Measurements from ENCODE around the gene SMIM1.

Gene SMIM1

GRCh38 chr1:3759796-3760195 lies 12.8 kb upstream of the SMIM1 start:
- Histone ChIP-seq H3K27ac (replicated peaks; ENCODE audit: low read length) (no peak overlapping the region), H2BK15ac (ENCODE audit: low read length) (no peak overlapping the region), H2AFZ (ENCODE audit: low read length) (no peak overlapping the region), H3K79me1 (ENCODE audit: low read depth, low read length) (peaks cover 2% of the 10 kb centered on the region), H3K4me1 (ENCODE audit: control insufficient read depth in 2 of 2, insufficient read depth in 1 of 2, low read depth in 1 of 2, low read length in 2 of 2) (no peaks in the 10 kb centered on the region), H3K9me3 (replicated peaks in 1 of 2; ENCODE audit: control insufficient read depth in 2 of 2, insufficient read depth in 1 of 2, low read depth in 1 of 2, low read length in 2 of 2) (peaks cover 6% of the 10 kb centered on the region in 2 donors), H4K8ac (ENCODE audit: low read depth, low read length) (no peak overlapping the region), H4K91ac (ENCODE audit: low read depth, low read length, poor library complexity) (no peak overlapping the region), H2BK12ac (ENCODE audit: low read length) (no peak overlapping the region), H3K9ac (ENCODE audit: low read depth, low read length, poor library complexity) (no peak overlapping the region), H3K23ac (ENCODE audit: low read depth, low read length, poor library complexity) (no peak overlapping the region), H3K4me2 (ENCODE audit: insufficient read depth, low read length, poor library complexity, severe bottlenecking) (no peak overlapping the region), H3K4me3 (ENCODE audit: low read length in 2 of 2) (no peak overlapping the region), H2AK5ac (ENCODE audit: low read depth, low read length) (no peak overlapping the region), H3K27me3 (ENCODE audit: control insufficient read depth in 3 of 3, insufficient read depth in 3 of 3, low read depth in 1 of 3, low read length in 3 of 3) (peaks cover 0 to 42% (median 3%) of the 10 kb centered on the region in 3 experiments), H2BK5ac (ENCODE audit: low read length) (no peak overlapping the region), H3K36me3 (replicated peaks in 1 of 2; ENCODE audit: control insufficient read depth in 2 of 2, insufficient read depth in 2 of 2, low read length in 2 of 2) (no peaks in the 10 kb centered on the region), H3K18ac (ENCODE audit: low read length) (no peak overlapping the region), H2BK120ac (ENCODE audit: low read depth, low read length) (no peak overlapping the region), H3K4ac (ENCODE audit: low read length) (no peak overlapping the region), H3K14ac (ENCODE audit: low read length) (no peak overlapping the region)
- WGBS, 2 donors (ENCODE audit: extremely low coverage in 2 of 2, insufficient read length in 2 of 2, insufficient replicate concordance in 1 of 2) = no CpG with 5 or more reads among the region's 6 CpGs
- DNase-seq (ENCODE audit: low spot score) = no peak

- H3K4me1 ChIP-seq (ENCODE audit: control insufficient read depth in 2 of 2, insufficient read depth in 1 of 2, low read depth in 1 of 2, low read length in 2 of 2) = no peaks in the 10 kb centered on the region
- no peak overlapping the region for H2BK5ac ChIP-seq (ENCODE audit: low read length)
- H3K79me1 ChIP-seq (ENCODE audit: low read depth, low read length) = peaks cover 2% of the 10 kb centered on the region
- H3K27me3 ChIP-seq (ENCODE audit: control insufficient read depth in 3 of 3, insufficient read depth in 3 of 3, low read depth in 1 of 3, low read length in 3 of 3) = peaks cover 0 to 34% (median 3%) of the 10 kb centered on the region in 3 experiments
- H2BK120ac ChIP-seq (ENCODE audit: low read depth, low read length) = no peak overlapping the region
- peak overlapping the region; percentile 89 for H2BK15ac ChIP-seq (ENCODE audit: low read length)
- no peak overlapping the region for H2AFZ ChIP-seq (ENCODE audit: low read length)
- no peak overlapping the region for H2BK12ac ChIP-seq (ENCODE audit: low read length)
- H2AK5ac ChIP-seq (ENCODE audit: low read depth, low read length) = no peak overlapping the region
- H3K9me3 ChIP-seq (replicated peaks in 1 of 2; ENCODE audit: control insufficient read depth in 2 of 2, insufficient read depth in 1 of 2, low read depth in 1 of 2, low read length in 2 of 2) = peaks cover 6% of the 10 kb centered on the region in 2 donors
- H3K14ac ChIP-seq (ENCODE audit: low read length) = no peak overlapping the region
- H3K18ac ChIP-seq (ENCODE audit: low read length) = no peak overlapping the region
- no peak overlapping the region for H3K4me3 ChIP-seq (ENCODE audit: low read length in 2 of 2)
- no peak overlapping the region for H3K4ac ChIP-seq (ENCODE audit: low read length)
- no peak overlapping the region for H4K91ac ChIP-seq (ENCODE audit: low read depth, low read length, poor library complexity)
- H4K8ac ChIP-seq (ENCODE audit: low read depth, low read length) = no peak overlapping the region
- H3K4me2 ChIP-seq (ENCODE audit: insufficient read depth, low read length, poor library complexity, severe bottlenecking) = no peak overlapping the region
- no peak for DNase-seq (ENCODE audit: low spot score)
- H3K27ac ChIP-seq (replicated peaks; ENCODE audit: low read length) = no peak overlapping the region
- H3K36me3 ChIP-seq (replicated peaks in 1 of 2; ENCODE audit: control insufficient read depth in 2 of 2, insufficient read depth in 2 of 2, low read length in 2 of 2) = no peaks in the 10 kb centered on the region
- H3K23ac ChIP-seq (ENCODE audit: low read depth, low read length, poor library complexity) = peak overlapping the region; percentile 77
- H3K9ac ChIP-seq (ENCODE audit: low read depth, low read length, poor library complexity) = no peak overlapping the region
- no CpG with 5 or more reads among the region's 17 CpGs for WGBS, 2 donors (ENCODE audit: extremely low coverage in 2 of 2, insufficient read length in 2 of 2, insufficient replicate concordance in 1 of 2)
Measured at GRCh38 chr1:3761296-3762010, 11.1 kb upstream of the SMIM1 start.

- Histone ChIP-seq H3K9me3 (replicated peaks in 1 of 2; ENCODE audit: control insufficient read depth in 2 of 2, insufficient read depth in 1 of 2, low read depth in 1 of 2, low read length in 2 of 2) (peaks cover 6 to 8% of the 10 kb centered on the region in 2 donors), H3K23ac (ENCODE audit: low read depth, low read length, poor library complexity) (peak overlapping the region; percentile 31), H3K36me3 (replicated peaks in 1 of 2; ENCODE audit: control insufficient read depth in 2 of 2, insufficient read depth in 2 of 2, low read length in 2 of 2) (no peaks in the 10 kb centered on the region), H2BK120ac (ENCODE audit: low read depth, low read length) (no peak overlapping the region), H3K14ac (ENCODE audit: low read length) (peak overlapping the region; percentile 67), H3K4me1 (ENCODE audit: control insufficient read depth in 2 of 2, insufficient read depth in 1 of 2, low read depth in 1 of 2, low read length in 2 of 2) (no peaks in the 10 kb centered on the region), H2BK12ac (ENCODE audit: low read length) (no peak overlapping the region), H2BK5ac (ENCODE audit: low read length) (peak overlapping the region; percentile 80), H4K8ac (ENCODE audit: low read depth, low read length) (no peak overlapping the region), H3K27ac (replicated peaks; ENCODE audit: low read length) (no peak overlapping the region), H3K79me1 (ENCODE audit: low read depth, low read length) (peaks cover 2% of the 10 kb centered on the region), H2BK15ac (ENCODE audit: low read length) (peak overlapping the region; percentile 89), H3K4me3 (ENCODE audit: low read length in 2 of 2) (no peak overlapping the region), H3K4ac (ENCODE audit: low read length) (no peak overlapping the region), H2AFZ (ENCODE audit: low read length) (no peak overlapping the region), H4K91ac (ENCODE audit: low read depth, low read length, poor library complexity) (no peak overlapping the region), H2AK5ac (ENCODE audit: low read depth, low read length) (no peak overlapping the region), H3K27me3 (ENCODE audit: control insufficient read depth in 3 of 3, insufficient read depth in 3 of 3, low read depth in 1 of 3, low read length in 3 of 3) (peaks cover 0 to 28% (median 3%) of the 10 kb centered on the region in 3 experiments), H3K4me2 (ENCODE audit: insufficient read depth, low read length, poor library complexity, severe bottlenecking) (no peak overlapping the region), H3K9ac (ENCODE audit: low read depth, low read length, poor library complexity) (no peak overlapping the region), H3K18ac (ENCODE audit: low read length) (no peak overlapping the region)
- no peak for DNase-seq (ENCODE audit: low spot score)
- WGBS, 2 donors (ENCODE audit: extremely low coverage in 2 of 2, insufficient read length in 2 of 2, insufficient replicate concordance in 1 of 2) = no CpG with 5 or more reads among the region's 15 CpGs
Measured at GRCh38 chr1:3762151-3762872, 10.2 kb upstream of the SMIM1 start.

GRCh38 chr1:3762873-3763228 lies 9.7 kb upstream of the SMIM1 start:
- Histone ChIP-seq H3K4me2 (ENCODE audit: insufficient read depth, low read length, poor library complexity, severe bottlenecking) (no peak overlapping the region), H3K18ac (ENCODE audit: low read length) (no peak overlapping the region), H3K4ac (ENCODE audit: low read length) (no peak overlapping the region), H3K4me1 (ENCODE audit: control insufficient read depth in 2 of 2, insufficient read depth in 1 of 2, low read depth in 1 of 2, low read length in 2 of 2) (no peaks in the 10 kb centered on the region), H3K27ac (replicated peaks; ENCODE audit: low read length) (no peak overlapping the region), H3K9me3 (replicated peaks in 1 of 2; ENCODE audit: control insufficient read depth in 2 of 2, insufficient read depth in 1 of 2, low read depth in 1 of 2, low read length in 2 of 2) (peaks cover 6 to 8% of the 10 kb centered on the region in 2 donors), H3K23ac (ENCODE audit: low read depth, low read length, poor library complexity) (no peak overlapping the region), H2AFZ (ENCODE audit: low read length) (no peak overlapping the region), H2BK5ac (ENCODE audit: low read length) (peak overlapping the region; percentile 80), H2BK12ac (ENCODE audit: low read length) (no peak overlapping the region), H2AK5ac (ENCODE audit: low read depth, low read length) (no peak overlapping the region), H3K9ac (ENCODE audit: low read depth, low read length, poor library complexity) (no peak overlapping the region), H4K91ac (ENCODE audit: low read depth, low read length, poor library complexity) (no peak overlapping the region), H2BK120ac (ENCODE audit: low read depth, low read length) (no peak overlapping the region), H3K79me1 (ENCODE audit: low read depth, low read length) (no peaks in the 10 kb centered on the region), H2BK15ac (ENCODE audit: low read length) (peak overlapping the region; percentile 4), H3K27me3 (ENCODE audit: control insufficient read depth in 3 of 3, insufficient read depth in 3 of 3, low read depth in 1 of 3, low read length in 3 of 3) (peaks cover 0 to 28% (median 3%) of the 10 kb centered on the region in 3 experiments), H4K8ac (ENCODE audit: low read depth, low read length) (no peak overlapping the region), H3K14ac (ENCODE audit: low read length) (no peak overlapping the region), H3K36me3 (replicated peaks in 1 of 2; ENCODE audit: control insufficient read depth in 2 of 2, insufficient read depth in 2 of 2, low read length in 2 of 2) (no peaks in the 10 kb centered on the region), H3K4me3 (ENCODE audit: low read length in 2 of 2) (no peak overlapping the region)
- no peak for DNase-seq (ENCODE audit: low spot score)
- no CpG with 5 or more reads among the region's 12 CpGs for WGBS, 2 donors (ENCODE audit: extremely low coverage in 2 of 2, insufficient read length in 2 of 2, insufficient replicate concordance in 1 of 2)

Measured in neuronal stem cell (in vitro differentiated cells).